CD4-positive, alpha-beta T cell treated with Interleukin-6 for 4 hours (primary cell): ENCODE data around the gene TNFRSF12A.

Source experiments
- DNase-seq: peaks from one replicate; pipeline ENCODE4 v3.0.0-alpha.2; 2020; ENCODE audit warnings: mixed read lengths

Gene TNFRSF12A, protein sequence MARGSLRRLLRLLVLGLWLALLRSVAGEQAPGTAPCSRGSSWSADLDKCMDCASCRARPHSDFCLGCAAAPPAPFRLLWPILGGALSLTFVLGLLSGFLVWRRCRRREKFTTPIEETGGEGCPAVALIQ

DNA sequence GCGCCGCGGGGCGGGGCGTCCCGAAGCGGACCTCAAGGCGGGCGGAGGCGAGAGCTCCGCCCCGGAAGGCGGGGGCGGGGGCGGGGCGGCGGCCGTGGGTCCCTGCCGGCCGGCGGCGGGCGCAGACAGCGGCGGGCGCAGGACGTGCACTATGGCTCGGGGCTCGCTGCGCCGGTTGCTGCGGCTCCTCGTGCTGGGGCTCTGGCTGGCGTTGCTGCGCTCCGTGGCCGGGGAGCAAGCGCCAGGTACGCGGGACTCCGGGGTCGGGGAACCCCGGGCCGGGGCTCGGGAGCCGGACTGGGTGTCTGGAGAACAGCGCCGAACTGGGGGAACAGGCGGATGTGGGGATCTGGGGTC is at the start of gene TNFRSF12A:
TSS of gene TNFRSF12A (plus strand) at position 122 of the 357 bp plus-strand sequence. CDS start at position 152, 30 bp downstream.
- DNase-seq = peak; percentile 82

DNA sequence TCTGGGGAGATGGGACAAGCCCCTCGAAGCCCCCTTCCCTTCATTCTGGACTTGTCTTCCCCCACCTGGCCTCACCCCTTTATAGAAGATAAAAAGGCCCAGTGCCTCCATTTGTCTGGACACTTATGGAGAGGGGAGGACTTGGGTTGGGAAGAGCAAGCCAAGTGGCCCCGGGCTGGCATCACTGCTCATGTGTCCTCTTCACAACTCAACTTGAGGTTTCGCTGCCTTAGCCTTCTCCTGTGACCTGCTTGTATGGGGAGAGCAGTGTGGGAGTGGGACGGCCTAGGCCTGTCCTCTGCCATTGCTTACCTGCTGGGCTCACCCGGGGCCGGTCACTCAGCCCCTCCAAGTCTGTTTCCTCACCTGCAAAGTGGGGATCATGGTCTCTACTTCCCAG is 49.6 kb upstream of the TNFRSF12A start:
- DNase-seq = no peak

DNA sequence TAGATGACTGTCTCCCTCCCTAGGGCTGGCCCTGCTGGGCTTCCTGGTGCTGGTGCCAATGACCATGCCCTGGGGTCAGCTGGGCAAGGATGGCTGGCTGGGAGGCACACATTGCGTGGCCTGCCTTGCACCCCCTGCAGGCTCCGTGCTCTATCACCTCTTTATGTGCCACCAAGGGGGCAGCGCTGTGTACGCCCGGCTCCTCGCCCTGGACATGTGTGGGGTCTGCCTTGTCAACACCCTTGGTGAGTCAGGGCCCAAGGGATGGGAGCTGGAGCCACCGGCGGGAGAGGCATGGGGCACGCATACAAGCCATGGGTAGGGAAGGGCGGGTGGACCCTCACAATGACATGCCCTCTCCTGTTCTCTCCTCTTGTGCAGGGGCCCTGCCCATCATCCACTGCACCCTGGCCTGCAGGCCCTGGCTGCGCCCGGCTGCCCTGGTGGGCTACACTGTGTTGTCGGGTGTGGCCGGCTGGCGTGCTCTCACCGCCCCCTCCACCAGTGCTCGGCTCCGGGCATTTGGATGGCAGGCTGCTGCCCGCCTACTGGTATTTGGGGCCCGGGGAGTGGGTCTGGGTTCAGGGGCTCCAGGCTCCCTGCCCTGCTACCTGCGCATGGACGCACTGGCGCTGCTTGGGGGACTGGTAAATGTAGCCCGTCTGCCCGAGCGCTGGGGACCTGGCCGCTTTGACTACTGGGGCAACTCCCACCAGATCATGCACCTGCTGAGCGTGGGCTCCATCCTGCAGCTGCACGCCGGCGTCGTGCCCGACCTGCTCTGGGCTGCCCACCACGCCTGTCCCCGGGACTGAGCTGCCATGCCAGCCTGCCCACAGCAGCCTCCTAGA is 48.8 kb upstream of the TNFRSF12A start:
- DNase-seq = no peak

DNA sequence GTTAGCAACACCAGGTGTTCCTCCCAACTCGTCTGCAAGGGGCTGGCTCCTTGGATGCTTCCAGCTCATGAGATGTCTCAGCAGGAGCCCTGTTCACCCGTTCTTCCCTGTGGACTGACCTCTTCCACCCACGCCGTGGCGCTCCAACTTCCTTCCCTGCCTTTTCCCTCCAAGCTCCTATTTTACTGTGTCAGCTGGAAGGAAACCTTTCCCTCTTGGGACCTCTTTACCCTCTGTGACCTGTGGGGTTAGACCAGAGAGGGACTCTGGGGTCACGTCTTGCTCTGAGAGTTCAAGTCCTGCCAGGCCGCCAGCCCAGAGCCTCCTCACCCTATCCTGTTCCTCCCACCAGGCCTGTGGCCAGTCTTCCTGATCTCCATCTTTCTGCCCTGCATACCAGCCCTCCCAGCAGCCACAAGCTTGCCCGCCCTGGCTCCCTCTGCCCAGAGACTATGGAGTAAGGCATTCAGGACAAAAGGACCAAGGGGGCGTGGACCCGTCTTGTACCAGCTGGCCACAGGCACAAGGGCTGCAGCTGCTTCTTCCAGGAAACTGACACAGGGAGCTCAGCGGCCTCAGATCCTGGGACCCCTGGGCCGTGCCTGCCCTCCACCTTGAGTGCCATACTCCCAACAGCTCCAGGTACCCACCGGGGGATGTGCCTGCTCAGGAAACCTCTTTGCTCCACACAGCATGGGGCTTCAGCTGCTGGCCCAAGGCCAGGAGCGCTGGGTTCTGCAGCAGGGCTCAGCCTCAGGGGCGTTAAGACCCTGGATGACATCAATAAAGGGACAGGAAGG is 48.0 kb upstream of the TNFRSF12A start:
- no peak for DNase-seq

DNA sequence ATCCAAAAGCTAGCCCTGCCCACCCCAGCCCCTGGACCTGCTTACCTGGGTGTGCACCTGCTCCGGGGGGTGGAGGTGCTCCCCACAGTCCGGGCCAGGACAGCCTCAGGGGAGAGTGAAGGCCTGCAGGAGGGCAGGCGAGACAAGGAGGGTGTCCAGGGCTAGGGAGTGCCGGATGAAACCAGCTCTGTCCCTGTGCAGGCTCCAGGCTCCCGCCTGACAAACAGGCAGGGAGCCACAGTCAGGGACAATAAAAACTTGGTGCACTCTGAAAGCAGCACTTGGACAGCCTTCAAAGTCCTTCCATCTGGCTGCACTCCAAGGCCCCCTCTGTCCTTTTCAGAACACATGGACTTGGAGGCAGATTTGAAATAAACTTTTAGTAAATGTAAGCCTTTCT is 47.1 kb upstream of the TNFRSF12A start:
- DNase-seq = no peak

DNA sequence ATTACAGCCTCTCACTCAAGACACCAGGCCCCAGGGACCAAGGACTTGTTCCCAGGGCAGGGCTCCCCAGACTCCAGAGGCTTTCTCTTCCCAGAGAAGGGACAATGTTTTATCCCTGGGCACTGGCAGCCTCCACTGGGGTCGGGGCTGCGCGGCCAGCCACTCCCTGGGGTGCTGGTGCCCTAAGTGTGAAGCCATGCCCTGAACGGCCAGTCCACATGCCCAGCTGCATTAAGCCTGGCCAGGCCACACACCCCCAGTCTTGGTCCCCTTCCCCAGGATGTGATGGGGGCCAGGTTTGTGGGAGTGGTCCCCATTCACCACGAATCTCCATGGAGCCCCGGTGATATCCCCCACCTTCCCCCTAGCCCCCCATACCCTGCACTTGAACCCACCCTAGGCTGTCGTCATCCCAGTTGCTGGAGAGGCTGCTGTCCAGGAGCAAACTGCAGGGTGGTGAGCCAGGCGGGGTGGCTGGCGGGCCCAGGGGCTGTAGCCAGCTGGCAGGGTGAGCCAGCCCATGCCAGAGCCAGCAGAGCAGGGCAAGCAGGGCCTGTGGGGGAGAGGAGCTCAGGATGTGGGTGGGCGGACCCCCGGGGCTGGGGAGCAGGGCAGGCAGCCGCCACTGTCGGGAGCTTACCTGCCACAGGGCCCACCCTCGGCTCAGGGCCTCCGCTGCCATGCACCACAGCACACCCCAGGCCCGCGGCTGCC is 46.4 kb upstream of the TNFRSF12A start:
- DNase-seq = no peak

DNA sequence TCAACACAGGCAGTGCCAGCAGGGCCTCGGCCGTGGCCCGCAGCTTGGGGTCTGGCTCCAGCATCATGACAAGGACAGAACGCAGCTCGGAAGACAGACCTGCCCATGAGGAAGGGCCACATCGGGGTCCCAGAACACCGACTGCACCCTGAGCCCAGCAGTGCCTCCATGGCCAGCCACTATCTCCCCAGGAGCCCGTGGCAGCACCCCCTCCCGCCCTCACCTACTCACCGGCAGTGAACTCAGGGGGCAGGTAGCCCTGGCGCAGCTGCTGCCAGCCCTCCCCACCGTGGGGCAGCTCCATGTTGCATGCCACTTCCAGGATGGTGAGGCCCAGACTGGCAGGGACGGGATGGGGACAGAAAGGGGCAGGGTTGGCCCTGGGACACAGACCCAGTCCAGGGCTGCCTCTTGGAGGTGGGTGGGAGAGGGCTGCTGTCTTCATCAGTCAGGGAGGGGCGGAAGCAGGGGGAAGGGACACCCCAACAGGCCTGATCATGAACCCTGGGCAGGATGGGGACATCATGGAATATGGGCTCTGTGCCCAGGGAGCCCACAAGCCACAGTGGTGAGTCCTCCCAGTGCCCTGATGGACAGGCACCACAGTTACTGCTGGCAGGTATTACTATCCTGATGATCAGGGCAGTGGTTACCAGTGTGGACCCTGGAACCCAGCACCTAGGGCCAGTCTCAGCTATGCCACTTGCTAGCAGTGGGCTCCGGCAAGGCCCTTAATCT is 45.7 kb upstream of the TNFRSF12A start:
- no peak for DNase-seq

DNA sequence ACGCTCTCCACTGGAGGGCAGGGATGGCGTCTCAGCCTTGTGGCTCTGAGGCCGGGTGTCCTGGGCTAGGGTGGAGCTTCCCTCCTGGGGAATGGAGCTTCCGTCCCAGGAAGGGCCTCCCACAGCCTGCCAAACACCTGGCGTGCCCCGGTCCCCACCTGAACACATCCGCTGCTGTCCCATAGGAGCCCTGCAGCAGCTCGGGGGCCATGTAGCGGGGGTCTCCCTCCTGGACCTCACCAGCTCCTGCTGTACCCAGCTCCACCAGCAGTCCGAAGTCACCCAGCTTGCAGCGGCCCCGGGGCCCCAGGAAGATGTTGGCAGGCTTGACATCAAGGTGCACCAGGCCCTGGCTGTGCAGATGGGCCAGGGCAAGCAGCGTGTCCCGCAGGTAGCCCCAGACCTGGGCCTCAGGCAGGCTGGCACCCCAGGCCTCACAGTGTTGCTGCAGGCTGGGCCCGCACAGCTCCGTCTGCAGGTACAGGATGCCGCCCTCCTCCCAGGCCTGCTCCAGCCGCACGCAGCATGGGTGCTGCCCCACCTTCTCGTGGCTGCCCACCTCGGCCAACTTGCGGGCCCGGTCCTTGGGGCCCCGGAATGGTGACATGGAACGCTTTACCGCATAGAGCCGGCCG is 44.9 kb upstream of the TNFRSF12A start:
- DNase-seq = no peak

DNA sequence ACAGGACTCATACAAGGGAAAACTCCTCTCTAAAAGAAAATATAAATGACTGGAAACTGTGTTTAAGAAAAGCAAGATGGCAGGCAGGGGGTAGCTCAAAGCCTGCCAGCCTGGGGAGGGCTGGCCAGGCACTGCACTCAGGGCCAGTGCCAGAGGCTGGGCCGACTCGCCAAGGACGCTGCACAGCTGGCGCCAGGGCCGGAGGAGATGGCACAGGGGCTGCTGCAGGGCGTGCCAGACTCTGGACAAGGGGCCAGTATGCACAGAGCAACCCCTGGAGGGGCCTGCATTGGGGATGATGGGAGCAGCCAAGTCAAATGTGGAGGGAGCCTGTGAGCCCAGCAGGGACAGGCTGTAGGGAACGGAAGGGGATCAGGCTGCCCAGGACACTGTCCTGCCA is 44.0 kb upstream of the TNFRSF12A start:
- no peak for DNase-seq

DNA sequence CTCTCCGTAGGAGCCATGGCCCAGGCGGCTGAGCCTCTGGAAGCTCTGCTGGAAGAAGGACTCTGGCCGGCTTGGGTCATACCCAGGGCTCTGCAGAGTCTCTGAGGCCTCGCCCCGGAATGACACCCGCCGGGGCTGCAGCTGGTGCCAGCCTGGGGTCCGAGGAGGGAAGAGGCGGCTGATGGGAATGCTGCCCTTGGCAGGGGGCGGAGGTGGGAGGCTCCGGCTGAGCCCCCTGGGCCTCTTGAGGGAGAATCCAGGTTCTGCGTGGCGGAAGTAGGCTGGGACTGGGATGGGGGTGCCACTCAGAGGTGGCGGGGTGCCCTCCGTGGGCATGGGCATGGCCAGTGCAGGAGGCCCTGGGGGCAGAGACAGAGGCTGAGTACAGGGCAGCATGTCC is 43.5 kb upstream of the TNFRSF12A start:
- no peak for DNase-seq

DNA sequence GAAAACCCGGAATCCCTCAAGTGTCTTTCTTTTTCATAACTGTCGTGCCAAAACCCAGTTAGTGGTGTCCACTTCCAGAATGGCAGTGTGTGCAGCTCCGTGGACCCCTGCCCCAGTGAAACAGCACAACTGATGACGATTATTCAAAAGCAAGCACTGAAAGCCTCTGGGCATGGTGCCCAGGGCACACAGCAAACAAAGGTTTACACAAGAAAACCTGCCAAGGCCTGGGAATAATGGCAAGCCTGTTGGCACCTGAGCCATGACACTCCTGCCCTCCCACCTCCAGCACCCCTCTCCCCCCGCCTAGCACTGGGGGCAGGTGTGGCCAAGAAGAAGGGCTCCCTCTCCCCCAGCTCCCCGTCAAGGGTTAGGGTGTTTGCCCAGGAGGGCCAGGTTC is 42.7 kb upstream of the TNFRSF12A start:
- DNase-seq = no peak

DNA sequence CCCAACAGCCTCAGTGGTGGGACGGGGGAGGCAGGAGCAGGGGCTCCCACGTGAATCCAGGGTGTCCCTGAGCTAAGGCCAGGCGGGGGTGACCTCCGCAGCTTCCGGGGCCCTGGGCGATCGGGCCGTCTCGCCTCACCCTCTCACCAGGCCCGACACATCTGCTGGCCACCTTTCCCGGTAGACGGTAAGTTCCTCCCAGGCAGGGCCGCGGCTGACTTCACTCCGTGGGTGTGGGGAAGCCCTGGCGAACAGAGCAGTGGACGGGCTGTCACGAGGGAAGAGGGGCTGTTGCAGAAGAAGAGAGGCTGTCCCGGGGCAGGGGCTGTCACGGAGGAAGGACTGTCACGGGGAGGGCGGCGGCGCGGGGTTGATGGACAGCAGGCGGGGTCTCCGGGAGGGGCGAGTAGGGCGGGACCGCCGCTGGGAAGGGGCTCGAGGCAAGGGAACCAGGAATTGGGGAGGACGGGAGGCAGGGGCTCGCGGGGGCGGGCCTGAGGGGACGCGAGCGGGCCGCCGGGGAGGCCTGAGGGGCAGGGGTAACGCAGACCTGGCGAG is 40.4 kb upstream of the TNFRSF12A start:
- no peak for DNase-seq

DNA sequence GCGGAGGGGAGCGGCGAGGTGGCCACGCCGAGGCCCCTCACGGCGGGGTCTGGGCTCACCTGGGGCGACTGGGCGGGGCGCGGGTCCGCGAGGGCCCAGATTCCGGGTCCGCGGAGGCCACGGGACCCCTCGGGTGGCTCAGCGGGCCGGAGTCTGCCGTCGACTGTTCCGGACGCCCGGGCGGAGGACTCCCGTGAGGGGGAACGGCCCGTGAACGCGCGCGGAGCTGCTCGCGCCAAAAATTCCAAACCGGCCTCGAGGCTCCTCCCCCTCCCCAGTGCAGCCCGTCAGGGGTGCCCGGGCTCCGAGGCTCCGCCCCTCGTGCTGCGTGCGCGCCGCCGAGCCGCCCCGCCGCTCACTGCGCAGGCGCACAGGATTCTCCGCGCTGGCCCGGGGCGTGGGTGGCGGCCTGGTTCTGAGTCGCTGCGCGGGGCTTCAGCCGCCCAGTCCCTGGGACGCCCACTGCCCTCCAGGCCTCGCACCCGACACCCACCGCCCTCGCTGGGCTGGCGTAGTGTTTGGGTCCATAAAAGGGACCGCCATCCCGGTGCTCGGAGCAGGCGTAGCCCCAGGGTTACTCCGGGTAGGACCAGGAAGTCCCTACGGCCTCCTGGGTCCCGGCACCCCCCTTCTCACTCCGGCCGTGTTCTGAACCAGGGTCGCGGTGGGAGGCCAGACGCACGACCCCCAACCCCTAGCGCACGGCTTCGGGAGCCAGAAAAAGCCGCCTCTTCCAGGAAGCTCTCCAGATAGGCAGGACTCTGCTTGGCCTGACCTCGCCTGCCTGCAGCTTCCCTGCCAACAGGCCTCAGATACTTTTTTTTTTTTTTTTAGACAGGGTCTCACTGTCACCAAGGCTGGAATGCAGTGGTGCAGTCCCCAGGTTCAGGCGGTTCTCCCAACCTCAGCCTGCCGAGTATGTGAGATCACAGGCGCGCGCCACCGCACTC is 39.7 kb upstream of the TNFRSF12A start, which contains the start of gene PKMYT1:
TSS of gene PKMYT1 (minus strand) at position 220 of the 950 bp plus-strand sequence. CDS start 789 bp downstream, outside the sequence.
- peak; percentile 95 for DNase-seq

DNA sequence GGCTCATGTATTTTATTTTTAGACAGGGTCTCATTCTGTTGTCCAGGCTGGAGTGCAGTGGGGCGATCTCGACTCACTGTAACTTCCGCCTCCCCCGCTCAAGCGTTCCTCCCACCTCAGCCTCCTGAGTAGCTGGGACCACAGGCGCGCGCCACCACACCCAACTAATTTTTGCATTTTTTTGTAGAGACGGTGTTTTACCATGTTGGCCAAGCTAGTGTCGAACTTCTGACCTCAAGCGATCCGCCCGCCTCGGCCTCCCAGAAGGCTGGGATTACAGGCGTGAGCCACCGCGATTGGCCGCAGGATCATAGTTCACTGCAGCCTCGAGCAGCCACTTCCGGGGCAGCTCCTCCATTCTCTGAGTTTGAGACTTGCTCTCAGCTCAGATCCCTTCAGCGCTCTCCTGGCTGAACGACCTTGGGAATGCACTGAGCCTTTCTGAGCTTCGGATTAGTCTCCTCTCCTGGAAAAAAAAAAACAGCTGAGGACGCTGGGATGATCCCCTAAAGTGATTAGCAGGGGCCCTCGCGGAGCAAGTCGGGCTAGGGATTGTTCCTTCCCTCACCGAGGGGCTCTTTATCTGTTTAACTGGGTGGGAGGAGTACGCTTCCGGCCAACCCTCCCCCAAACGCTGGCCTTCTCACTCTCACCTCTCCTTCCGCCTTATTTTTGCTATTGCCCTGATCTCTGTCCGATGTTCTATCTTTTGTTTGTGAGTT is 38.8 kb upstream of the TNFRSF12A start:
- no peak for DNase-seq

DNA sequence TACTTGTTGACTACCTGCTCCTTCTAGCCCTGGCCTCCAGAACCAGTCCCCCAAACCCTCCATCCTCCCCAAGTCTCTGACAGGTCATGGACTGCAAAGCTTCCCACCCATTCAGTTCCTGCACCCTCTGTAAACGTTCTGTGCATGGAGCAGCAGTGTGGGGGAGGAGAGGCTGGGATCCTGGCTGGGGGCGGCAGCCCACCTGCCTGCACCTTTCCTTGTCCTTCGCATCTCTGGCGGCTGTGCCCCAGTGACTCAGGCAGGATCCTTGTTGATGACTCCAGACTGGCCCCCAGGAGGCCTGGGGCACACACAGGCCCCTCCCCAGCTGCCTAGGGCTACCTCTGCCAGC is 38.3 kb upstream of the TNFRSF12A start:
- DNase-seq = no peak

DNA sequence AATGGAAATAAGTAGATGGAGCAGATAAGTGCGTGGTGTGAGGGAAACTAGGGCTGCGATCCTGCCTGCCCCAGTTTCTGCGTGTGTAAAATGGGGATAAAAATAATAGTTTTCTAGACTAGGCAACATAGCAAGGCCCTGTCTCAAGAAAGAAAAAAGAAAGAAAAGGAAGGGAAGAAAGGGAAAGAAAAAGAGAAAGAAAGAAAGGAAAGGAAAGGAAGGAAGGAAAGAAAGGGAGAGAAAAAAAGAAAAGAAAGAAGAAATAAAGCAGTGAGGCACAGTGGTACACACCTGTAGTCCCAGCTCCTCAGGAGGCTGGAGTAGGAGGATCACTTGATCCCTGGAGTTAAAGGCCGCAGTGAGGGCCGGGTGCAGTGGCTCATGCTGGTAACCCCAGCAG is 37.8 kb upstream of the TNFRSF12A start:
- DNase-seq = no peak

DNA sequence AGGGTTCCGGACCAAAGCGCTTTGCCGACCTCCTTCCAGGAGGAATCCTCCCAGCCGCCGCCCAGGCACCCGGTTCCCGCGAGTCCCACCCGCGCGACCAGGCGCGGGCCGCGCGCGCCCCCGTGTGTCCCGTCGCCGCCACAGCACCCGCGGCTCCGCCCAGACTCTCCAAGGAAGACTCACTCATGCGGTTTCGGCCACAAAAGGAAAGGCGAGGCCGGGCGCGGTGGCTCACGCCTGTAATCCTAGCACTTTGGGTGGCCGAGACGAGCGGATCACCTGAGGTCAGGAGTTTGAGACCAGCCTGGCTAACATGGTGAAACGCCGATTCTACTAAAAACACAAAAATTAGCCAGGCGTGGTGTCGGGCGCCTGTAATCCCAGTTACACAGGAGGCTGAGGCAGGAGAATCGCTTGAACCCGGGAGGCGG is 36.4 kb upstream of the TNFRSF12A start:
- DNase-seq = peak; percentile 70

DNA sequence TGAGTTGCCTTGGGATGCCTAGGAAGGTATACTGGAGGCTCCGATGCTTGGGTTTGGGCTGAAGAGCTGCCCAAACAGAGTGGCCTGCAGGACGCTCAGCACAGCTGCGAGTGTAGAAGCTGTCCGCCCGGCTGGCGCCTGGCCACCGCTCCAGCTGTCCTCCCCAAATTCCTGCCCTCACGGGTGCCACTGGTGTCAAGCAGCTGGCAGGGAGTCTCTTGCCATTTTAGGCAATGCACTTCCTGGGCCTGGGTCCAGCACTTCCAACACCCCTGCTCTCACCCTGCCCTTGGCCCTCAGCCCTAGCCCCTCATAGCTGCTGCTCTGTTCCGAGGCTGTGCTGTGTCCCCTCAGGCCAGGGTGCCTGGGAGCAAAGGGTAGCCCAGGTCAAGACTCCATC is 34.7 kb upstream of the TNFRSF12A start:
- DNase-seq = no peak

DNA sequence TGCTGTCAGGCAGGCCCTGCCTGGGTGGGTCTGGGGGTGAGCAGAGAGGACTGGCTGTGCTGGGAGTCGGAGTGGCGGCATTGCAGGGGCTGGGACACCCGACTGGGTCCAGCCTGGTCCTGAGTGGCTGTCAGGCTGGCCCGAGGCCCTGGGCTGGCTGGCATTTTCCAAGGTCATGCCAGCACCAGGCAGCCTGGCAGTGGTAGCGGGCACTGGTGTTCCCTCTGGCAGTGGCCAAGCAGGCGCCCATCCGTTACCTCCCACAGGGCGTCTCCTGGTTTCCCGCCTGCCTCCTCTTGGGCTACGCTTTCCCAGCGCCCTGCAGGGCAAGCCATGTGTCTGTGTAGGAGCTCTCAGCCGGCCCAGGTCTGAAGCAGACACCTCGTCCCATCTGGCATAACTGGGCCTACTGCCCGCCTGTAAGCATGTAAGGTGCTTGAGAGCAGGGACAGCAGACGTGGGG is 34.2 kb upstream of the TNFRSF12A start:
- DNase-seq = no peak
